Neural progenitor cell (in vitro differentiated cells): ENCODE measurements around the gene PIGL. TPM values are rescaled to one million over a fixed set of nuclear protein-coding genes. Genes with fewer than 3 reads are reported as not detected.

Experiments
- DNase-seq: peaks from one replicate; pipeline ENCODE4 v3.0.0-alpha.2; 2016; ENCODE audit warnings: low spot score
- H2AFZ ChIP-seq: fragments of 200-600 bp; sonication (generic); replicated peaks from 2 replicates; pipeline ENCODE4 v1.6.1; 2016; ENCODE audit warnings: antibody characterized with exemption
- H3F3A ChIP-seq: fragments of 200-600 bp; sonication (generic); 2 replicates; pipeline ENCODE4 v1.6.1; 2016; ENCODE audit warnings: antibody characterized with exemption, low read depth
- H3K27ac ChIP-seq: fragments of 200-600 bp; sonication (generic); 2 replicates; pipeline ENCODE4 v1.5.1; 2016; ENCODE audit warnings: mild to moderate bottlenecking
- H3K27me3 ChIP-seq: fragments of 200-600 bp; sonication (generic); 2 replicates; pipeline ENCODE4 v1.6.1; 2016; ENCODE audit warnings: mild to moderate bottlenecking, moderate library complexity
- H3K36me3 ChIP-seq: fragments of 200-600 bp; sonication (generic); 2 replicates; pipeline ENCODE4 v1.5.1; 2016
- H3K4me1 ChIP-seq: fragments of 200-600 bp; sonication (generic); 2 replicates; pipeline ENCODE4 v1.6.1; 2016; ENCODE audit warnings: mixed run types
- H3K4me2 ChIP-seq: fragments of 200-600 bp; sonication (generic); 2 replicates; pipeline ENCODE4 v1.6.1; 2016
- H3K4me3 ChIP-seq: fragments of 200-600 bp; sonication (generic); 2 replicates; pipeline ENCODE4 v1.5.1; 2016
- H3K79me2 ChIP-seq: fragments of 200-600 bp; sonication (generic); 2 replicates; pipeline ENCODE4 v1.6.1; 2016; ENCODE audit warnings: low read depth
- H3K9ac ChIP-seq: fragments of 200-600 bp; sonication (generic); 2 replicates; pipeline ENCODE4 v1.6.1; 2016
- H3K9me3 ChIP-seq: fragments of 200-600 bp; sonication (generic); 2 replicates; pipeline ENCODE4 v1.5.1; 2016; ENCODE audit warnings: low read depth
- H4K20me1 ChIP-seq: fragments of 200-600 bp; sonication (generic); 2 replicates; pipeline ENCODE4 v1.6.1; 2016; ENCODE audit warnings: low read depth
- H3K27ac Mint-ChIP-seq: 3 replicates; pipeline ENCODE4 v1.8.0; 2021; ENCODE audit warnings: mixed read lengths
- H3K27me3 Mint-ChIP-seq: 2 replicates; pipeline ENCODE4 v1.8.0; 2022; ENCODE audit warnings: low read depth, mild to moderate bottlenecking, inconsistent platforms, moderate library complexity, mixed read lengths; ENCODE audit not compliant: insufficient read depth
- H3K36me3 Mint-ChIP-seq: 3 replicates; pipeline ENCODE4 v1.8.0; 2021; ENCODE audit warnings: mixed read lengths
- H3K4me1 Mint-ChIP-seq: 3 replicates; pipeline ENCODE4 v1.8.0; 2021; ENCODE audit warnings: mixed read lengths
- H3K4me3 Mint-ChIP-seq: 3 replicates; pipeline ENCODE4 v1.8.0; 2021; ENCODE audit warnings: mild to moderate bottlenecking, moderate library complexity, mixed read lengths
- H3K9me3 Mint-ChIP-seq: 3 replicates; pipeline ENCODE4 v1.8.0; 2020; ENCODE audit warnings: mixed read lengths
- CTCF ChIP-seq: fragments of 200-600 bp; sonication (generic); IDR thresholded peaks from 2 replicates; pipeline ENCODE4 v1.5.1; 2017; ENCODE audit warnings: antibody characterized with exemption, mild to moderate bottlenecking
- EZH2 ChIP-seq: fragments of 200-600 bp; sonication (generic); IDR thresholded peaks from 2 replicates; pipeline ENCODE4 v1.6.1; 2017; ENCODE audit warnings: antibody characterized with exemption, mild to moderate bottlenecking, moderate library complexity
- EZH2phosphoT487 ChIP-seq: fragments of 200-600 bp; sonication (generic); IDR thresholded peaks from 2 replicates; pipeline ENCODE4 v1.6.1; 2017; ENCODE audit warnings: antibody characterized with exemption
- total RNA-seq: library from RNA; depleted of rRNA; stranded (reverse); fragments of >200 nt; gene quantifications from 2 replicates; pipeline ENCODE4 v1.2.3, GENCODE V29; 2015; ENCODE audit warnings: low replicate concordance

PIGL gene
- total RNA-seq, 1 donor from 2014 or later: 57.0 TPM

DNA sequence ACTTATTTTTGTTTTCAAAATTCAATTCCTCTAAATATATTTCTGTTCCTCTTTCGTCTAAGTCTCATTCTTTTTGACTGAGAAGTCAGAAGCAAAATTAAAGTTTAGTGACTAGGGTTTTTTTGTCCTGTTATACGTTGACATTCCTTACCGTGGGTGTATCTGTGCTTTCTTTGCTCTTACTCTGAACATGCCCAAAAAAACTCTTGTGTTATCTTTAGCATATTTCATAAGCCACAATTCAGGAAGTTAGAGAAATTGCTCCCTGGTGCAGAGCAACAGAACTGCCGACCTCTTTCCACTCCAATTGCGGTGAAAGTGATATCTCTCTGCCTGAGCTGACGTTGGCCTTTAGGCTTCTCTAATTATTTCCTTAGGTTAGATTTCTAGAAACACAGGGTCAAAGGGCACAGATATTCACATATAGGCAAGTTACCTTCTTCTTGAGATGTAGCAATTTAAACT is 70.6 kb downstream of the PIGL start:
- H3K27me3 Mint-ChIP-seq: peaks cover 3% of the 10 kb centered on the region
- peak overlapping the region; percentile 99 for H3K27ac Mint-ChIP-seq
- H3K9me3 ChIP-seq: no peaks in the 10 kb centered on the region
- no peak overlapping the region for H3K4me3 ChIP-seq
- H3K9ac ChIP-seq: no peak overlapping the region
- H3F3A ChIP-seq: no peaks in the 10 kb centered on the region
- H3K36me3 Mint-ChIP-seq: peaks cover under 1% of the 10 kb centered on the region
- no peak overlapping the region for H3K4me2 ChIP-seq
- no peak overlapping the region for H2AFZ ChIP-seq
- no peaks in the 10 kb centered on the region for H3K9me3 Mint-ChIP-seq
- peaks cover 30% of the 10 kb centered on the region for H3K4me1 Mint-ChIP-seq
- H3K27ac ChIP-seq: no peak overlapping the region
- DNase-seq: no peak
- TF ChIP-seq EZH2 (no peak), CTCF (no peak), EZH2phosphoT487 (no peak)
- H3K36me3 ChIP-seq: no peaks in the 10 kb centered on the region
- H3K4me1 ChIP-seq: peaks cover 3% of the 10 kb centered on the region
- H3K79me2 ChIP-seq: no peaks in the 10 kb centered on the region
- H4K20me1 ChIP-seq: peaks cover 4% of the 10 kb centered on the region
- no peak overlapping the region for H3K4me3 Mint-ChIP-seq
- no peaks in the 10 kb centered on the region for H3K27me3 ChIP-seq

- Histone ChIP-seq H3K27ac (no peak overlapping the region), H3K9me3 (no peaks in the 10 kb centered on the region), H3K4me2 (no peak overlapping the region), H3K36me3 (no peaks in the 10 kb centered on the region), H3F3A (no peaks in the 10 kb centered on the region), H3K4me3 (no peak overlapping the region), H3K79me2 (no peaks in the 10 kb centered on the region), H3K4me1 (peaks cover 3% of the 10 kb centered on the region), H3K9ac (no peak overlapping the region), H2AFZ (no peak overlapping the region), H3K27me3 (no peaks in the 10 kb centered on the region), H4K20me1 (peaks cover 4% of the 10 kb centered on the region)
- Mint-ChIP-seq H3K36me3 (peaks cover 3% of the 10 kb centered on the region), H3K27me3 (peaks cover 3% of the 10 kb centered on the region), H3K9me3 (no peaks in the 10 kb centered on the region), H3K4me1 (peaks cover 30% of the 10 kb centered on the region), H3K4me3 (no peak overlapping the region), H3K27ac (no peak overlapping the region)
- no peak for DNase-seq
- TF ChIP-seq CTCF: no peak
- no peak for TF ChIP-seq EZH2
- no peak for TF ChIP-seq EZH2phosphoT487
Measured at GRCh38 chr17:16288860-16289571, 72.0 kb downstream of the PIGL start.

DNA sequence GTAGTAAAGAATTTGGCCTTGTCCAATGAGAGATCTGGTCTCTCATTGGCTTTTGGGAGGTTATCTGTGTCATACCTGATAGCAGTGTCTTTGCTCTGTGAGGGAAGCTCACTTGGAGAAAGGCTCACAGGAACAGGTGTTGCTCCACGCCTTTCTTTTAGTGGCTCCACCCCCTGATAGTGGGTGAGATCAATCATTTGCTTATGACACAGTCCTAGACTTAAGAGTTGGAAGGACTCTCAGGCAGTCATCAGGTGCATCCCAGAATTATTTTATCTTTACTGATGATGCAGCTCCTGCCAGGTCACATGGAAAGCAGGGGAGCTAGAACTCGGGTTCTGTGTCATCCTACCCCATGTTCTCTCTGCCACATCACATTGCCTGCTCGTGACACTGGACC is 76.9 kb downstream of the PIGL start:
- H3K9me3 Mint-ChIP-seq: no peaks in the 10 kb centered on the region
- H3K4me3 Mint-ChIP-seq: no peak overlapping the region
- H2AFZ ChIP-seq: no peak overlapping the region
- H3K27me3 ChIP-seq: no peaks in the 10 kb centered on the region
- DNase-seq: no peak
- H3K4me1 ChIP-seq: peaks cover 9% of the 10 kb centered on the region
- peaks cover 16% of the 10 kb centered on the region for H3K4me1 Mint-ChIP-seq
- H3K79me2 ChIP-seq: no peaks in the 10 kb centered on the region
- no peaks in the 10 kb centered on the region for H3K36me3 ChIP-seq
- H3K4me3 ChIP-seq: no peak overlapping the region
- peaks cover 5% of the 10 kb centered on the region for H3K36me3 Mint-ChIP-seq
- H4K20me1 ChIP-seq: no peaks in the 10 kb centered on the region
- H3K27ac ChIP-seq: no peak overlapping the region
- H3K27ac Mint-ChIP-seq: no peak overlapping the region
- no peak overlapping the region for H3K4me2 ChIP-seq
- H3K9me3 ChIP-seq: no peaks in the 10 kb centered on the region
- TF ChIP-seq EZH2 (no peak), EZH2phosphoT487 (no peak), CTCF (no peak)
- H3K27me3 Mint-ChIP-seq: no peaks in the 10 kb centered on the region
- H3F3A ChIP-seq: peaks cover 9% of the 10 kb centered on the region
- no peak overlapping the region for H3K9ac ChIP-seq
